OCI-LY7 (cell line): ENCODE results near the gene HERC2. TPM values are rescaled to one million over a fixed set of nuclear protein-coding genes. Genes with fewer than 3 reads are reported as not detected.

ENCODE experiments used
- BruUV-seq: library from RNA; stranded (reverse); fragments of 400-500 nt; replicated peaks from 2 replicates; lab custom pipeline; 2021; lab: Mats Ljungman, UMichigan
- CTCF ChIA-PET: fragments of 300-600 bp; sonication (Branson Sonifier 250); formaldehyde crosslinking; loops from one replicate; lab custom pipeline; 2022; ENCODE audit warnings: antibody characterized with exemption; ENCODE audit not compliant: unreplicated experiment; lab: Charles Lee
- POLR2A ChIA-PET: fragments of 300-600 bp; sonication (Branson Sonifier 250); formaldehyde crosslinking; loops from one replicate; lab custom pipeline; 2022; ENCODE audit warnings: antibody characterized with exemption; lab: Charles Lee
- DNase-seq: peaks from one replicate; pipeline ENCODE4 v3.0.0-alpha.2; 2015; ENCODE audit warnings: low spot score
- H2AFZ ChIP-seq: fragments of 200-600 bp; sonication (generic), shearing (Covaris generic); 2 replicates; pipeline ENCODE4 v1.6.1; 2014; ENCODE audit warnings: mild to moderate bottlenecking, antibody characterized with exemption, low read length, moderate library complexity
- H3K27ac ChIP-seq: fragments of 200-600 bp; sonication (generic); 2 replicates; pipeline ENCODE4 v1.5.1; 2014; ENCODE audit warnings: mixed run types, low read depth, mild to moderate bottlenecking, moderate library complexity, low read length, inconsistent platforms; ENCODE audit not compliant: poor library complexity, severe bottlenecking
- H3K36me3 ChIP-seq: fragments of 200-600 bp; sonication (generic); 2 replicates; pipeline ENCODE4 v1.6.1; 2014; ENCODE audit warnings: mild to moderate bottlenecking, antibody characterized with exemption, low read length, moderate library complexity, mixed read lengths; ENCODE audit not compliant: insufficient read depth
- H3K4me1 ChIP-seq: fragments of 200-600 bp; sonication (generic); 2 replicates; pipeline ENCODE4 v1.5.1; 2014; ENCODE audit warnings: mild to moderate bottlenecking, low read length; ENCODE audit not compliant: insufficient read depth, poor library complexity, severe bottlenecking
- H3K4me2 ChIP-seq: fragments of 200-600 bp; sonication (generic); 2 replicates; pipeline ENCODE4 v1.6.1; 2014; ENCODE audit warnings: mild to moderate bottlenecking, low read length
- H3K4me3 ChIP-seq: fragments of 200-600 bp; sonication (generic); 2 replicates; pipeline ENCODE4 v1.5.1; 2014; ENCODE audit warnings: mild to moderate bottlenecking, low read depth, low read length; ENCODE audit not compliant: poor library complexity, severe bottlenecking
- H3K79me2 ChIP-seq: fragments of 200-600 bp; sonication (generic); 2 replicates; pipeline ENCODE4 v1.6.1; 2016; ENCODE audit warnings: low read depth, mild to moderate bottlenecking, low read length, moderate library complexity, mixed read lengths; ENCODE audit not compliant: insufficient read depth
- H3K9me2 ChIP-seq: fragments of 200-600 bp; sonication (generic); 2 replicates; pipeline ENCODE4 v1.6.1; 2016; ENCODE audit warnings: mild to moderate bottlenecking, low read length, mixed read lengths; ENCODE audit not compliant: insufficient read depth
- H3K9me3 ChIP-seq: fragments of 200-600 bp; sonication (generic); 2 replicates; pipeline ENCODE4 v1.6.1; 2014; ENCODE audit warnings: mild to moderate bottlenecking, mixed run types, low read length, mixed read lengths
- H4K20me1 ChIP-seq: fragments of 200-600 bp; sonication (generic); 2 replicates; pipeline ENCODE4 v1.6.1; 2014; ENCODE audit warnings: mild to moderate bottlenecking, antibody characterized with exemption, low read length, moderate library complexity, mixed read lengths; ENCODE audit not compliant: insufficient read depth
- CTCF ChIP-seq: fragments of 200-600 bp; sonication (generic); conservative IDR thresholded peaks from 2 replicates; pipeline ENCODE4 v1.5.1; 2014; ENCODE audit warnings: mild to moderate bottlenecking, antibody characterized with exemption, low read length, moderate library complexity, mixed read lengths
- EZH2phosphoT487 ChIP-seq: fragments of 200-600 bp; sonication (generic); IDR thresholded peaks from 2 replicates; pipeline ENCODE4 v1.6.1; 2018; ENCODE audit warnings: low read depth, borderline replicate concordance, mild to moderate bottlenecking, mixed run types, antibody characterized with exemption, low read length, moderate library complexity, mixed read lengths
- intact Hi-C: fragments of 100-400 bp; cut with micrococcal nuclease; formaldehyde crosslinking; loops from one replicate; pipeline ENCODE4 v1.10.0; 2022; ENCODE audit not compliant: unreplicated experiment
- total RNA-seq, 2 experiments: library from RNA; depleted of rRNA in 1 of 2; stranded (reverse); fragments of >200 nt in 1 of 2; shearing (Covaris generic) in 1 of 2; gene quantifications; 2 replicates each; pipeline ENCODE4 v1.2.3, GENCODE V29; 2014 to 2022

The HERC2 gene
- total RNA-seq, 2 experiments from 2014 or later: 55.5 to 94.0 TPM

DNA sequence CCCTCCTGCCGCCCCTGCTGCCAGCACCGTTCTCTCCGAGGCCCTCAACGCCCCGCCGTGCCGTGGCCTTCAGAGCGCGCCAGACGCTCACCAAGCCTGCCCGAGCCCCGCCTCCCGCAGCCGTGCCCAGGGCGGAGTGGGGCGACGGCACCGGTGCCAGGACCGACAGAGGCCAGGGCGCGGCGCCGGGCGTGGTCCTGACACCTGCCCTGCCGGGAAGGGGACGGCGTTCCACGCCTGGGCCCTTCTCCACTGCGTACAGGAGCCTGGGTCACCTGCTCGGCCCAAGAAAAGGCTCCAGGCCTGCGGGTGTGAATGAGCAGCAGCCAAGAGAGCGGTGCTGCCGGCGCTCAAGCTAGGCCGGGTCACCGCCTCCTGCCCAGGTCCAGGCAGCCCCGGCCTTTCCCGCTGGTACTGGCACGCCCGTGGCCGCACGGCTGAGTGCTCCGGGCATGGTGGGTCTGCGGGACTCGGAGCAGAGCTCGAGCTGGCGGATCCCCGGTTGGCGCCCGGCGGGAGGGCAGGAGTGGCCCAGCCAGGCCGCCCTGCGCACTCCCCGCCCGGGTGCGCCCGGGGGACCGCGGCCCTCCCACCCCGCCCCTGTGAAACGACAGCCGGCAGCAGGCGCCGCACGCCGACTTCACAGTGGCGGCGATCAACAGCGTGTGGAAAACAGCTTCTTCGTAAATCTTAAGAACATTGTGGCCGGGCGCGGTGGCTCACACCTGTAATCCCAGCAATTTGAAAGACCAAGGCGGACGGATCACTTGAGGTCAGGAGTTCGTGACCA lies 227.1 kb downstream of the HERC2 start:
- ChIA-PET POLR2A (no interaction called here), CTCF (no interaction called here)
- BruUV-seq: no TSS peak
- TF ChIP-seq CTCF (no peak), EZH2phosphoT487 (no peak)
- Histone ChIP-seq H3K4me3 (no peak overlapping the region), H3K79me2 (no peaks in the 10 kb centered on the region), H3K4me2 (peak overlapping the region; percentile 86), H3K9me3 (peaks cover 7% of the 10 kb centered on the region; the same call in 1 of the 2 replicates), H3K9me2 (no peaks in the 10 kb centered on the region), H3K4me1 (peaks cover 3% of the 10 kb centered on the region), H4K20me1 (no peaks in the 10 kb centered on the region), H3K27ac (no peak overlapping the region), H3K36me3 (no peaks in the 10 kb centered on the region), H2AFZ (no peak overlapping the region)
- DNase-seq: no peak
- intact Hi-C loops: no loop called here

DNA sequence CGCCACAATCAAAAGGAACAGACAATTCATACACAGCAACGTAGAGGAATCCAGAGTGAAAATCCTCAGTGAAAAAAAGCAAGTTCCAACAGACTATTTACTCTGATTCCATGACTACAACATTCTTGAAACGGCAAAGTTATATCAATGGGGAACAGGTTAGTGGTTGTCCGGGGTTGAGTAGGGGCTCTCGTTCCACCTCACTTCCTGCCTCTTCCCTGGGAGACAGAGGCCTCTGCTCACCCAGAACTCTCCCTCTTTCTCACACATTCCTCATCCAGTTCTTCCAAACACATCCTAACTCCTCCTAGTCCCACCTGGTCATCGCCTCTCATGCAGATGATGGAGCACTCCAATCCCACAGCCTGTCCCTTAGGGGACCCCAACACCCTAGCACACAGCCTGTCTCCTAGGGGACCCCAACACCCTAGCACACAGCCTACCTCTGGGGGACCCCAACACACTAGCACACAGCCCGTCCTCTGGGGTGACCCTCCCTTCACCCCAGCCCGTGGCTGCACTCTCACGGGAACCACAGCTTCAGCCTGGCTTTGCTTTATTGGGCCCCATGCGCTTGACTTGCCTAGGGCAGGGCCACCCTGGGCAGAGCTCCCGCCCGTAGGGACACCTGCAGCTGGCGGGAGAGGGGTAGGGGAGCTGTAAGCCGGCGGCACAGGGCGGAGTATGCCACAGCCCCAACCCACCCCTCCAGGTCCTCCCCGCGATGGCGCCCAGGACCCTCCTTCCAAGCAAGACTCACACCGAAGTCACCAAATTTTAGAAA lies 228.0 kb downstream of the HERC2 start:
- CTCF ChIA-PET: no interaction called here
- no peak overlapping the region for H2AFZ ChIP-seq
- TF ChIP-seq EZH2phosphoT487 (no peak), CTCF (no peak)

DNA sequence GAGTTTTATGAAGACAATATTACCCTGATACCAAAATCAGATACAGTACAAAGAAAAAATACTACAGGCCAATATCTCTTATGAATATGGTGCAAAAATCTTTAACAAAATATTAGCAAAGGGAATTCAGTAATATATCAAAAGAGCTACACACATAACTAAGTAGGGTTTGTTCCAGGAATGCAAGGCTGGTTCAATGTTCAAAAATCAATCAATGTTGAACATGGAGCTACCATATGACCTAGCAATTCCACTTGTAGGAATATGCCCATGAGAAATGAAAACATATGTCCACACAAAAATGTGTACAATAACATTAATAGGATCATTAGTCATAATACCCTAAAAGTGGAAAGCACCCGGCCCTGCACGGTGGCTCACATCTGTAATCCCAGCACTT lies 230.7 kb downstream of the HERC2 start:
- Histone ChIP-seq H3K36me3 (no peaks in the 10 kb centered on the region), H3K9me2 (no peaks in the 10 kb centered on the region), H3K9me3 (peaks cover 7% of the 10 kb centered on the region; the same call in 1 of the 2 replicates), H3K4me3 (no peak overlapping the region), H3K4me2 (no peak overlapping the region), H3K4me1 (peaks cover 3% of the 10 kb centered on the region), H3K79me2 (no peaks in the 10 kb centered on the region), H3K27ac (no peak overlapping the region), H2AFZ (no peak overlapping the region), H4K20me1 (no peaks in the 10 kb centered on the region)
- TF ChIP-seq CTCF: no peak
- no peak for TF ChIP-seq EZH2phosphoT487
- ChIA-PET POLR2A (no interaction called here), CTCF (no interaction called here)
- intact Hi-C loops: no loop called here
- no TSS peak for BruUV-seq
- DNase-seq: no peak

More for the DNA sequence above, 228.0 kb downstream of the HERC2 start:
- Histone ChIP-seq H3K36me3 (no peaks in the 10 kb centered on the region), H3K4me3 (no peak overlapping the region), H3K4me1 (peaks cover 3% of the 10 kb centered on the region), H3K27ac (no peak overlapping the region), H3K79me2 (no peaks in the 10 kb centered on the region), H4K20me1 (no peaks in the 10 kb centered on the region), H3K9me3 (peaks cover 7% of the 10 kb centered on the region; the same call in 1 of the 2 replicates), H3K9me2 (no peaks in the 10 kb centered on the region), H3K4me2 (no peak overlapping the region)
- intact Hi-C loops: no loop called here
- POLR2A ChIA-PET: no interaction called here
- no TSS peak for BruUV-seq
- no peak for DNase-seq
